Suprapubic skin (tissue), 4 donors: ENCODE data around the gene MAD1L1. TPM values are rescaled to one million over a fixed set of nuclear protein-coding genes. Genes with fewer than 3 reads are reported as not detected.

Source experiments
- DNase-seq, 2 donors: peaks; one replicate each; pipeline ENCODE4 v3.0.0-alpha.2; 2019; ENCODE audit warnings: low spot score in 2 of 2
- H3K27ac ChIP-seq: fragments of 200-600 bp; sonication (generic); one replicate; pipeline ENCODE4 v1.5.1; 2019
- H3K27me3 ChIP-seq: fragments of 200-600 bp; sonication (generic); one replicate; pipeline ENCODE4 v1.5.1; 2019
- H3K36me3 ChIP-seq: fragments of 200-600 bp; sonication (generic); one replicate; pipeline ENCODE4 v1.5.1; 2019
- H3K4me1 ChIP-seq: fragments of 200-600 bp; sonication (generic); one replicate; pipeline ENCODE4 v1.5.1; 2019
- H3K4me3 ChIP-seq: fragments of 200-600 bp; sonication (generic); one replicate; pipeline ENCODE4 v1.5.1; 2019; ENCODE audit warnings: mild to moderate bottlenecking
- H3K9me3 ChIP-seq: fragments of 200-600 bp; sonication (generic); one replicate; pipeline ENCODE4 v1.5.1; 2019
- CTCF ChIP-seq, 2 donors: fragments of 200-600 bp in 1 of 2; fragments of 450-650 bp in 1 of 2; sonication (generic) in 1 of 2; IDR thresholded peaks; one replicate each; pipeline ENCODE4 v1.5.1; 2016 to 2019; ENCODE audit warnings: antibody characterized with exemption in 2 of 2, mild to moderate bottlenecking in 1 of 2, moderate library complexity in 1 of 2
- EP300 ChIP-seq: sonication (generic); formaldehyde crosslinking; IDR thresholded peaks from one replicate; pipeline ENCODE4 v1.6.1; 2017; ENCODE audit warnings: antibody characterized with exemption
- POLR2A ChIP-seq, 2 donors: fragments of 450-650 bp; IDR thresholded peaks; one replicate each; pipeline ENCODE4 v1.6.1; 2017; ENCODE audit warnings: antibody characterized with exemption in 2 of 2, mild to moderate bottlenecking in 2 of 2, moderate library complexity in 2 of 2
- POLR2AphosphoS5 ChIP-seq, 3 donors: sonication (generic); formaldehyde crosslinking; IDR thresholded peaks; one replicate each; pipeline ENCODE4 v1.6.1; 2017; ENCODE audit warnings: antibody characterized with exemption in 3 of 3
- WGBS: methylation state at CpG from one replicate; pipeline ENCODE4 v1.1.5; 2018; 5-methylcytosine and 5-hydroxymethylcytosine counted together
- total RNA-seq, 4 donors: library from RNA; depleted of rRNA; stranded (reverse); fragments of >200 nt; gene quantifications; one replicate each; pipeline ENCODE4 v1.1.0, GENCODE V29; 2016

The MAD1L1 gene
- total RNA-seq, 4 donors from 2014 or later = 53.2 to 69.8 (median 62.2) TPM

- 88% methylated on average over 12 of the region's 12 CpGs for WGBS
- no peaks in the 10 kb centered on the region for H3K36me3 ChIP-seq
- H3K9me3 ChIP-seq = no peaks in the 10 kb centered on the region
- no peaks in the 10 kb centered on the region for H3K27me3 ChIP-seq
- TF ChIP-seq EP300 = no peak
- no peak for TF ChIP-seq POLR2A (IDR thresholded peaks at IDR 0.05)
- no peak for TF ChIP-seq CTCF (IDR thresholded peaks at IDR 0.05)
- TF ChIP-seq POLR2AphosphoS5 (IDR thresholded peaks at IDR 0.05) = no peak
- no peak overlapping the region for H3K4me3 ChIP-seq
- no peak overlapping the region for H3K27ac ChIP-seq
- no peak for DNase-seq
- H3K4me1 ChIP-seq = peaks cover 14% of the 10 kb centered on the region
These were observed 359.7 kb downstream of the MAD1L1 start for GRCh38 chr7:1873070-1873405.

DNA sequence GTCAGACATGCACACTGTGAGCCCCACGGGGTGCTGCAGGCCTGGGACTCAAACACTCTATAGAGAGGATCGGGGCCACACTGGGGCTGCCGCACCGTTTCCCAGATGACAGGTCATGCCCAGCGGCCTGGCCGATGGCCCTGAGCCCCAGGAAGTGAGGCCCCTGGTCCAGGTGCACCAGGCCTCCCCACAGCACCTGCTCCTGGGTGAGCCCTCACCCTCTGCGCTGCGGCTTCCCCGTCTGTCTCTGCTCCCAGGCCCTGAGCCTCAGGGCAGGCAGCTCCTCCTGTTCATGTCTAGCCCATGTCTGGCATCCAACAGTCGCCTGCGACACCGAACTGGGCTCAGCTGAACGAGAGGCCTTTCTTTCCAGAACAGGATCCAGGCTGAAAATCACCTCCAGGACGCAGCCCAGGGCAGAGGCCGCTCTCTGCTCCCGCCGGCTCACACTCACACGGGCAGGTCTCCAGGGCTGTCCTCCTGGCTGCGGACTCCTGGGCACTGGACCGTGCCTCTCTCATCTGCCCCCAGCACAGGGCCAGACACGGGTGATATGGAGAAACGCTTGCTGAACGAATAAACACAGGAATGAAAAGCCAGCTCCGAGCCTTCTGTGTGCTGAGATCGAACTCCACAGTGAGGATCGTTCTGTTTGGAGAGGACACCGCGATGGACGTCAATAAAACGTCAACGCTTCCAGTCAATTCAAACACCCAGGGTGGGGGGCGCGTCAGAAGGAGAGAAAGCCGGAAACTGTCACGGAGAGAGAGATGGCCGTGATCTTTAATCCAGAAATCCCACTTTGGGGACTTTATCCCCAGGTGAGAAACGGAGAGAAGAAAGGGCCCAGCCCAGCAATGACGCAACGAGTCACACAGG, 360.3 kb downstream of the MAD1L1 start:
- TF ChIP-seq EP300 (no peak), CTCF (IDR thresholded peaks at IDR 0.05) (no peak), POLR2AphosphoS5 (IDR thresholded peaks at IDR 0.05) (no peak), POLR2A (IDR thresholded peaks at IDR 0.05) (no peak)
- H3K4me3 ChIP-seq = no peak overlapping the region
- no peaks in the 10 kb centered on the region for H3K9me3 ChIP-seq
- H3K4me1 ChIP-seq = peaks cover 14% of the 10 kb centered on the region
- WGBS = 94% methylated on average over 33 of the region's 39 CpGs
- no peak for DNase-seq
- H3K27me3 ChIP-seq = no peaks in the 10 kb centered on the region
- H3K36me3 ChIP-seq = no peaks in the 10 kb centered on the region
- H3K27ac ChIP-seq = no peak overlapping the region

DNA sequence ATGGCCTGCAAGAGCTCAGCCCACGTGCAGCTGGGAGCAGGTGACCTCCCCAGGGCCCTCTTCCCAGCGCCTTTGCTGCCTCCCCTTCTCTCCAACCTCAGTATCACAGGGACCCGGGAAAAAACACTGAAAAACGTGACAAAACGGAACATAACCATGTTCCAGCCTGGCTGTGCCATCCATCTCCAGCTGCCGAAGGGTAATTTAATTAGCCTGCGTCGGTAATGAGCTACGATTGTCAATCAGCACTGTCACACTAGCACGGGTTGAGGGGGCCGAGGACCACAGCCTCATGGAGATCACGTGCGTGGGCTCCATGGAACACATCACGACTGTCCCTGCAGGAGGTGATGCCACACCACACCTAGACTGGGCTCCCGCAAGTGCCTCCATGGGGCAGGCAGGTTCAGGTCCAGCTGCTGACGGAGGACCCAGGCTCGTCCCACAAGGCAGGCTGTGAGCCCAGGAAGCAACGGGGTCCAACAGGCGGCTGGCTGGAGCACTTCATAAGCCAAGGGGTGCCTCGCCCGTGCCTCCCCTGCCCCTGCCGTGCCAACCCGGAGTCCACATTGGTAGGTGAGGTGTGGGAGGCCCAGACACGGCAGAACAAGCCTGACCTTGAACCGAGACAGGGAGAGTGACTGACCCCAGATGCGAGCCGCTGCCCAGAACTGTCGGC, 363.2 kb downstream of the MAD1L1 start:
- Histone ChIP-seq H3K36me3 (no peaks in the 10 kb centered on the region), H3K4me3 (no peak overlapping the region), H3K27me3 (no peaks in the 10 kb centered on the region), H3K9me3 (no peaks in the 10 kb centered on the region), H3K4me1 (peaks cover under 1% of the 10 kb centered on the region), H3K27ac (no peak overlapping the region)
- no peak for TF ChIP-seq POLR2AphosphoS5 (IDR thresholded peaks at IDR 0.05)
- TF ChIP-seq CTCF (IDR thresholded peaks at IDR 0.05) = no peak
- no peak for TF ChIP-seq POLR2A (IDR thresholded peaks at IDR 0.05)
- no peak for TF ChIP-seq EP300
- 91% methylated on average over 18 of the region's 28 CpGs for WGBS
- no peak for DNase-seq

GRCh38 chr7:1868516-1869165, 364.1 kb downstream of the MAD1L1 start:
- no peaks in the 10 kb centered on the region for H3K9me3 ChIP-seq
- H3K4me3 ChIP-seq = no peak overlapping the region
- WGBS = no CpG with 5 or more reads among the region's 36 CpGs
- no peaks in the 10 kb centered on the region for H3K36me3 ChIP-seq
- H3K4me1 ChIP-seq = no peaks in the 10 kb centered on the region
- no peak for DNase-seq
- H3K27me3 ChIP-seq = no peaks in the 10 kb centered on the region
- TF ChIP-seq POLR2AphosphoS5 (IDR thresholded peaks at IDR 0.05) = no peak
- TF ChIP-seq CTCF (IDR thresholded peaks at IDR 0.05) = no peak
- no peak for TF ChIP-seq POLR2A (IDR thresholded peaks at IDR 0.05)
- no peak for TF ChIP-seq EP300
- H3K27ac ChIP-seq = no peak overlapping the region
